ENCODE measurements around the gene TMEM8B.

- TF ChIP-seq, protein P1, sequence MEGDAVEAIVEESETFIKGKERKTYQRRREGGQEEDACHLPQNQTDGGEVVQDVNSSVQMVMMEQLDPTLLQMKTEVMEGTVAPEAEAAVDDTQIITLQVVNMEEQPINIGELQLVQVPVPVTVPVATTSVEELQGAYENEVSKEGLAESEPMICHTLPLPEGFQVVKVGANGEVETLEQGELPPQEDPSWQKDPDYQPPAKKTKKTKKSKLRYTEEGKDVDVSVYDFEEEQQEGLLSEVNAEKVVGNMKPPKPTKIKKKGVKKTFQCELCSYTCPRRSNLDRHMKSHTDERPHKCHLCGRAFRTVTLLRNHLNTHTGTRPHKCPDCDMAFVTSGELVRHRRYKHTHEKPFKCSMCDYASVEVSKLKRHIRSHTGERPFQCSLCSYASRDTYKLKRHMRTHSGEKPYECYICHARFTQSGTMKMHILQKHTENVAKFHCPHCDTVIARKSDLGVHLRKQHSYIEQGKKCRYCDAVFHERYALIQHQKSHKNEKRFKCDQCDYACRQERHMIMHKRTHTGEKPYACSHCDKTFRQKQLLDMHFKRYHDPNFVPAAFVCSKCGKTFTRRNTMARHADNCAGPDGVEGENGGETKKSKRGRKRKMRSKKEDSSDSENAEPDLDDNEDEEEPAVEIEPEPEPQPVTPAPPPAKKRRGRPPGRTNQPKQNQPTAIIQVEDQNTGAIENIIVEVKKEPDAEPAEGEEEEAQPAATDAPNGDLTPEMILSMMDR (conservative IDR thresholded peaks at IDR 0.05; ENCODE audit: low read length) = no peak
- TF ChIP-seq EZH2phosphoT487 (IDR thresholded peaks at IDR 0.05; ENCODE audit: borderline replicate concordance) = no peak
Measured at GRCh38 chr9:35842795-35843194, 13.8 kb downstream of the TMEM8B start.

Data from Loucy (cell line).